ENCODE results near the gene SAMSN1. TPM values are rescaled to one million over a fixed set of nuclear protein-coding genes. Genes with fewer than 3 reads are reported as not detected.
"Not testable (repeated sequence)": the region's sequence is repeated elsewhere in the genome, so short reads cannot be mapped to it uniquely, and the experiment has no call there.

Gene SAMSN1
- total and polyA plus RNA-seq, 9 of the 15 experiments (the other 6 are each of a cell fraction or from before 2014, with no cell fraction given), result 101 to 223 (median 159) TPM

- TF ChIP-seq NFRKB (IDR thresholded peaks at IDR 0.05; ENCODE audit: low read depth) (no peak), PHF21A (IDR thresholded peaks at IDR 0.05; ENCODE audit: borderline replicate concordance, low read depth) (no peak), ZNF165 (CRISPR knock-in tag; IDR thresholded peaks at IDR 0.05; ENCODE audit: borderline replicate concordance) (no peak), BCL6 (CRISPR knock-in tag; IDR thresholded peaks at IDR 0.05) (no peak), CBFA2T3 (IDR thresholded peaks at IDR 0.05) (peak; percentile 73), SMARCC2 (IDR thresholded peaks at IDR 0.05; ENCODE audit: low read depth) (no peak), FOS (IDR thresholded peaks at IDR 0.05; ENCODE audit: extremely low read depth, insufficient read length) (no peak), ARID1B (IDR thresholded peaks at IDR 0.05) (peak; percentile 68), TEAD4 (IDR thresholded peaks at IDR 0.05; ENCODE audit: low read length) (peak; percentile 55), TEAD4 (CRISPR knock-in tag; IDR thresholded peaks at IDR 0.05; ENCODE audit: borderline replicate concordance) (no peak)
Observed at GRCh38 chr21:14495075-14495474, 51.0 kb downstream of the SAMSN1 start (continued).

GRCh38 chr21:14494181-14494580, 51.9 kb downstream of the SAMSN1 start:
- H3K27me3 ChIP-seq (ENCODE audit: control insufficient read depth in 2 of 2, insufficient read depth in 2 of 2, low read length in 2 of 2); in situ Hi-C loops (cut with MboI); H3K9me3 ChIP-seq (replicated peaks; ENCODE audit: control insufficient read depth, insufficient read depth, low read depth, low read length); H2AFZ ChIP-seq (ENCODE audit: low read depth, low read length); H3K9me1 ChIP-seq (ENCODE audit: control insufficient read depth, insufficient read depth, low read length); H3K27ac ChIP-seq (ENCODE audit: extremely low read depth, low read depth, low read length); intact Hi-C loops (cut with micrococcal nuclease); H3K4me3 ChIP-seq; BruUV-seq (replicated peaks); H4K20me1 ChIP-seq (replicated peaks; ENCODE audit: control insufficient read depth, insufficient read depth, low read length); ATAC-seq; CTCF ChIA-PET (ENCODE audit: low intra/inter-chr PET ratio); H3K9ac ChIP-seq (ENCODE audit: insufficient read depth in 1 of 2, low read depth in 2 of 2, low read length in 2 of 2); H3K4me2 ChIP-seq (ENCODE audit: insufficient read depth, low read length); FAIRE-seq; DNase-seq (ENCODE audit: extremely low read depth in 1 of 4, low spot score in 3 of 4): not testable (repeated sequence)
- TF ChIP-seq ZNF146 (CRISPR knock-in tag; IDR thresholded peaks at IDR 0.05; ENCODE audit: unreplicated experiment) (peak; percentile 92), KDM1A (IDR thresholded peaks at IDR 0.05) (0 out of 4 replicates have a peak, but pooled peaks of 1 of the 2 experiments have one; percentile 15)
- WGBS (ENCODE audit: insufficient coverage, low coverage, missing lambda C conversion rate), result 80% methylated on average over 1 of the region's 1 CpG
- H3K79me2 ChIP-seq (ENCODE audit: control insufficient read depth, insufficient read depth, low read length), result peaks cover 65% of the 10 kb centered on the region
- H3K36me3 ChIP-seq (ENCODE audit: control insufficient read depth, insufficient read depth, low read length), result peaks cover 94% of the 10 kb centered on the region
- H3K4me1 ChIP-seq (replicated peaks in 1 of 2; ENCODE audit: control insufficient read depth in 2 of 2, insufficient read depth in 2 of 2, low read length in 2 of 2), result peaks cover 12 to 35% of the 10 kb centered on the region in 2 experiments
- POLR2A ChIA-PET, result interaction anchor here (1.0 to 2.0 kb wide), 2 partner anchors 9 to 12 kb away, joined by 3 to 4 read pairs; no protein-coding TSS in a partner anchor

Data from K562 (cell line).